Sigmoid colon (tissue), 7 donors: ENCODE measurements around the gene GPX8. TPM values are rescaled to one million over a fixed set of nuclear protein-coding genes. Genes with fewer than 3 reads are reported as not detected.

Experiments
- DNase-seq: peaks from one replicate; pipeline ENCODE4 v3.0.0-alpha.2; 2019
- H3K27ac ChIP-seq, 4 donors: fragments of 200-600 bp; sonication (generic); one replicate each; pipeline ENCODE4 v1.5.1; 2016 to 2019; ENCODE audit warnings: mild to moderate bottlenecking in 1 of 4
- H3K27me3 ChIP-seq, 3 donors: fragments of 200-600 bp; sonication (generic); one replicate each; pipeline ENCODE4 v1.5.1; 2019; ENCODE audit warnings: mild to moderate bottlenecking in 1 of 3
- H3K36me3 ChIP-seq, 4 donors: fragments of 200-600 bp; sonication (generic); one replicate each; pipeline ENCODE4 v1.5.1; 2016 to 2019
- H3K4me1 ChIP-seq, 4 donors: fragments of 200-600 bp; sonication (generic); one replicate each; pipeline ENCODE4 v1.5.1; 2017 to 2019
- H3K4me3 ChIP-seq, 4 donors: fragments of 200-600 bp; sonication (generic); one replicate each; pipeline ENCODE4 v1.5.1; 2017 to 2019; ENCODE audit warnings: mild to moderate bottlenecking in 2 of 4, moderate library complexity in 1 of 4
- H3K9me3 ChIP-seq, 4 donors: fragments of 200-600 bp in 3 of 4; sonication (generic) in 3 of 4; one replicate each; pipeline versions ENCODE4 v1.5.1 to v1.6.1; 2013 to 2019
- CTCF ChIP-seq, 4 experiments: fragments of 450-650 bp in 3 of 4; fragments of 200-600 bp in 1 of 4; IDR thresholded peaks; one replicate each; pipeline ENCODE4 v1.5.1; 2016 to 2019; ENCODE audit warnings: antibody characterized with exemption in 4 of 4, mild to moderate bottlenecking in 3 of 4, moderate library complexity in 2 of 4
- EP300 ChIP-seq, 4 donors: sonication (generic); formaldehyde crosslinking; IDR thresholded peaks; one replicate each; pipeline ENCODE4 v1.6.1; 2017; ENCODE audit warnings: antibody characterized with exemption in 4 of 4
- POLR2A ChIP-seq, 2 donors: fragments of 450-650 bp; IDR thresholded peaks; one replicate each; pipeline ENCODE4 v1.6.1; 2016; ENCODE audit warnings: antibody characterized with exemption in 2 of 2, mild to moderate bottlenecking in 2 of 2, moderate library complexity in 2 of 2
- POLR2AphosphoS5 ChIP-seq, 4 donors: sonication (generic); formaldehyde crosslinking; IDR thresholded peaks; one replicate each; pipeline ENCODE4 v1.6.1; 2017; ENCODE audit warnings: antibody characterized with exemption in 4 of 4
- WGBS, 2 donors: extraction: QIAGEN DNeasy Blood & Tissue Kit; methylation state at CpG; one replicate each; pipeline ENCODE4 v1.1.7; 2013; 5-methylcytosine and 5-hydroxymethylcytosine counted together
- intact Hi-C: fragments of 100-400 bp; cut with DNase I; formaldehyde crosslinking; loops from one replicate; pipeline ENCODE4 v1.15.1; 2023
- polyA plus RNA-seq, 3 donors: library from polyadenylated mRNA; stranded (reverse); fragments of 200-250 nt; gene quantifications; one replicate each; pipeline ENCODE4 v1.2.3, GENCODE V29; 2013
- small RNA-seq, 3 donors: library from RNA; depleted of rRNA; stranded (forward); fragments of <200 nt; gene quantifications; one replicate each; pipeline ENCODE3, GENCODE V24; 2016
- total RNA-seq, 4 donors: library from RNA; depleted of rRNA; stranded (reverse); fragments of >200 nt; gene quantifications; one replicate each; pipeline ENCODE4 v1.1.0, GENCODE V29; 2016
- donor health status: healthy with polysubstance abuse.
- donor health status: Bipolar disorder and iron deficiency.
- donor health status: healthy.

The GPX8 gene
- total and polyA plus RNA-seq, 7 donors: 1.8 to 20.8 (median 14.2) TPM

GRCh38 chr5:55191165-55191564, 31.2 kb downstream of the GPX8 start:
- intact Hi-C loops: no loop called here
- WGBS, 2 donors: 54 to 82% methylated on average over 2 of the region's 2 CpGs
- DNase-seq: no peak
- H3K27me3 ChIP-seq: peaks cover 0 to 55% (median 8%) of the 10 kb centered on the region in 3 donors
- TF ChIP-seq EP300 (IDR thresholded peaks at IDR 0.05): no peak
- TF ChIP-seq CTCF (IDR thresholded peaks at IDR 0.05): no peak
- no peak for TF ChIP-seq POLR2A (IDR thresholded peaks at IDR 0.05)
- no peak for TF ChIP-seq POLR2AphosphoS5 (IDR thresholded peaks at IDR 0.05)
- H3K4me1 ChIP-seq: no peaks in the 10 kb centered on the region
- H3K27ac ChIP-seq: no peak overlapping the region
- H3K36me3 ChIP-seq: no peaks in the 10 kb centered on the region
- no peaks in the 10 kb centered on the region for H3K9me3 ChIP-seq
- no peak overlapping the region for H3K4me3 ChIP-seq

DNA sequence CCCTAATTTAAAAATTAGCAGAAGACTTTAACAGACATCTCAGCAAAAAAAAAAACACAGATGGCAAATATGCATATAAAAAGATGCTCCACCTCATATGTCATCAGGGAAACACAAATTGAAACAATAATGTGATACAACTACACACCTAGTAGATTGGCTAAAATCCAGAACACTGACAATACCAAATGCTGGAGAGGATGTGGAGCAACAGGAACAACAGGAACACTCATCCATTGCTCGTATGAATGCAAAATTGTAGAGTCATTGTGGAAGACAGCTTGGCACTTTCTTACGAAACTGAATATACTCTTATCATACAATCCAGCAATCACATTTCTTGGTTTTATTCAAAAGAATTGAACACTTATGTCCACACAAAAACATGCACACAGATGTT, 45.0 kb downstream of the GPX8 start:
- no peak for TF ChIP-seq POLR2AphosphoS5 (IDR thresholded peaks at IDR 0.05)
- TF ChIP-seq POLR2A (IDR thresholded peaks at IDR 0.05): no peak
- TF ChIP-seq EP300 (IDR thresholded peaks at IDR 0.05): no peak
- TF ChIP-seq CTCF (IDR thresholded peaks at IDR 0.05): no peak
- intact Hi-C loops: no loop called here
- no peaks in the 10 kb centered on the region for H3K9me3 ChIP-seq
- 61 to 64% methylated on average over 2 of the region's 2 CpGs for WGBS, 2 donors
- no peak overlapping the region for H3K27ac ChIP-seq
- H3K4me1 ChIP-seq: no peaks in the 10 kb centered on the region
- peaks cover 0 to 8% (median 0%) of the 10 kb centered on the region in 3 donors for H3K27me3 ChIP-seq
- no peaks in the 10 kb centered on the region for H3K36me3 ChIP-seq
- DNase-seq: no peak
- no peak overlapping the region for H3K4me3 ChIP-seq

GRCh38 chr5:55211184-55211874, 51.4 kb downstream of the GPX8 start:
- H3K9me3 ChIP-seq: no peaks in the 10 kb centered on the region
- intact Hi-C loops: no loop called here
- no peaks in the 10 kb centered on the region for H3K27me3 ChIP-seq
- H3K4me1 ChIP-seq: no peaks in the 10 kb centered on the region
- H3K36me3 ChIP-seq: no peaks in the 10 kb centered on the region
- DNase-seq: no peak
- H3K27ac ChIP-seq: no peak overlapping the region
- H3K4me3 ChIP-seq: no peak overlapping the region
- WGBS, 2 donors: 59 to 68% methylated on average over 2 of the region's 2 CpGs
- TF ChIP-seq CTCF (IDR thresholded peaks at IDR 0.05) (no peak), POLR2A (IDR thresholded peaks at IDR 0.05) (no peak), EP300 (IDR thresholded peaks at IDR 0.05) (no peak), POLR2AphosphoS5 (IDR thresholded peaks at IDR 0.05) (no peak)

Small RNA genes within 50 kb of the gene (small RNA-seq; reads per million reads assigned to genes)
- gene MIR449A (0 to 0.54 (median 0) reads per million in 3 donors), gene MIR449B (0 reads per million in 3 donors), gene MIR449C (0 reads per million in 3 donors)

Other genes with a start within 250 kb of the GPX8 start
- not detected for gene ESM1, start 174.6 kb upstream of the GPX8 start, total RNA-seq
- under 1 TPM in 1 of 3 donors, not detected in 2; 0.26 TPM for gene ESM1, start 174.6 kb upstream of the GPX8 start, polyA plus RNA-seq
- gene GZMK, start 135.9 kb upstream of the GPX8 start, total RNA-seq: under 1 TPM in 3 of 4 donors, not detected in 1; 0.36 to 0.99 (median 0.83) TPM
- gene GZMK, start 135.9 kb upstream of the GPX8 start, polyA plus RNA-seq: 1 to 10 TPM in 2 of 3 donors, not detected in 1; 1.4 to 6.6 TPM
- 1 to 10 TPM in 1 of 4 donors, not detected in 3; 1.1 TPM for gene GZMA, start 57.5 kb upstream of the GPX8 start, total RNA-seq
- gene GZMA, start 57.5 kb upstream of the GPX8 start, polyA plus RNA-seq: 10 to 100 TPM in 1 of 3 donors, 1 to 10 TPM in 2; 4.2 to 15.0 (median 8.0) TPM
- not detected for gene CDC20B, start 13.0 kb downstream of the GPX8 start, total RNA-seq
- not detected for gene CDC20B, start 13.0 kb downstream of the GPX8 start, polyA plus RNA-seq
- not detected for gene MCIDAS, start 67.1 kb downstream of the GPX8 start, total RNA-seq
- 1 to 10 TPM in 1 of 3 donors, under 1 TPM in 1, not detected in 1; 0.15 to 3.6 TPM for gene MCIDAS, start 67.1 kb downstream of the GPX8 start, polyA plus RNA-seq
- gene CCNO, start 73.4 kb downstream of the GPX8 start, total RNA-seq: not detected
- 1 to 10 TPM in 1 of 3 donors, not detected in 2; 2.0 TPM for gene CCNO, start 73.4 kb downstream of the GPX8 start, polyA plus RNA-seq
- gene DHX29, start 147.5 kb downstream of the GPX8 start, total RNA-seq: 10 to 100 TPM; 28.8 to 34.2 (median 31.9) TPM
- gene DHX29, start 147.5 kb downstream of the GPX8 start, polyA plus RNA-seq: 10 to 100 TPM in 1 of 3 donors, 1 to 10 TPM in 2; 7.6 to 11.4 (median 9.0) TPM
- gene MTREX, start 147.8 kb downstream of the GPX8 start, total RNA-seq: 10 to 100 TPM; 59.0 to 76.7 (median 66.6) TPM
- 10 to 100 TPM; 11.3 to 20.6 (median 15.0) TPM for gene MTREX, start 147.8 kb downstream of the GPX8 start, polyA plus RNA-seq